RCC 7860 (cell line): ENCODE data around the gene IHH.

ENCODE experiments used
- DNase-seq: peaks from one replicate; pipeline ENCODE4 v3.0.0-alpha.2; 2015; ENCODE audit warnings: low spot score
- FAIRE-seq: peaks from 2 replicates; lab custom pipeline; 2012; peaks lifted over from hg19 to GRCh38; lab: Jason Lieb, UNC

The IHH gene

GRCh38 chr2:219078126-219078525 lies 17.4 kb upstream of the IHH start:
- FAIRE-seq (no peak), DNase-seq (no peak)

- DNase-seq (no peak), FAIRE-seq (no peak)
Measured at GRCh38 chr2:219076253-219076652, 15.5 kb upstream of the IHH start.

DNA sequence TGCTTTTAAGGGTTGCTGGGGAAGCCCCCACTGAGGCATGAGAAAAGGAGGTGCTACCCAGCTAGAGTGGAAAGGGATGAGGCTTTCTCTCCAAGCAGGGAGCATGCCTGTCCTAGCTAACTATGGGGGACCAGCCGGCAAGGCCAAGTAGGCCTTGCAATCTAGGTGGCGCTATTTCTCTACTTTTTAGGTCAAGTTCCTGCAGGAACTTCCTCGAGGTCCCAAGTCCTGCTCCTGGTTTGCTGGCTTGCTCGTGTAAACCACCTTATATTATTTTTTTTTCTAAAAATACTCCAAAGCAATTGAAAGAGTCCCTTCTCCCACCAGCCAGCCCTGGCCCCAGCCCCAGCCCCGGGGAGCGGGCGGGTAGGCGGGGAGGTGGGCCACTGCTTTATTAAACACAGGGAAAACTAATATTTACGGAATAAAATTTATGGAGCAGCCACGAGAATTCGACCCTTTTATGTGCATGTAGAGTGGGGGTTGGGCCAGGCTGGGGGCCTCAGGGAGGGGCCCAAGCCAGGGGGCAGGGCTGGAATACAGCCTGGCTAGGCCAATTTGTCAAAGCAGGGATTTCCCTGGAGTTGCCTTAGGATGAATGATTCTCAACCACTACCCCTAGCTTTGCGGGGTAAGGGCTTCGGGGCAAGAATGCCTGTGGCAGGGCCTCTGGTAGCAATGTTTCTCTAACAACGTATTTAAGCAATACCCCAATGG lies 12.8 kb upstream of the IHH start:
- no peak for FAIRE-seq
- DNase-seq: peak; percentile 24

- FAIRE-seq (no peak), DNase-seq (no peak)
Measured at GRCh38 chr2:219072741-219073250, 12.1 kb upstream of the IHH start.

- FAIRE-seq (no peak), DNase-seq (no peak)
Measured at GRCh38 chr2:219071131-219071816, 10.6 kb upstream of the IHH start.

- FAIRE-seq (no peak), DNase-seq (no peak)
Measured at GRCh38 chr2:219065484-219065883, 4.8 kb upstream of the IHH start.

- DNase-seq (no peak), FAIRE-seq (no peak)
Measured at GRCh38 chr2:219062081-219062480, 1.4 kb upstream of the IHH start.

DNA sequence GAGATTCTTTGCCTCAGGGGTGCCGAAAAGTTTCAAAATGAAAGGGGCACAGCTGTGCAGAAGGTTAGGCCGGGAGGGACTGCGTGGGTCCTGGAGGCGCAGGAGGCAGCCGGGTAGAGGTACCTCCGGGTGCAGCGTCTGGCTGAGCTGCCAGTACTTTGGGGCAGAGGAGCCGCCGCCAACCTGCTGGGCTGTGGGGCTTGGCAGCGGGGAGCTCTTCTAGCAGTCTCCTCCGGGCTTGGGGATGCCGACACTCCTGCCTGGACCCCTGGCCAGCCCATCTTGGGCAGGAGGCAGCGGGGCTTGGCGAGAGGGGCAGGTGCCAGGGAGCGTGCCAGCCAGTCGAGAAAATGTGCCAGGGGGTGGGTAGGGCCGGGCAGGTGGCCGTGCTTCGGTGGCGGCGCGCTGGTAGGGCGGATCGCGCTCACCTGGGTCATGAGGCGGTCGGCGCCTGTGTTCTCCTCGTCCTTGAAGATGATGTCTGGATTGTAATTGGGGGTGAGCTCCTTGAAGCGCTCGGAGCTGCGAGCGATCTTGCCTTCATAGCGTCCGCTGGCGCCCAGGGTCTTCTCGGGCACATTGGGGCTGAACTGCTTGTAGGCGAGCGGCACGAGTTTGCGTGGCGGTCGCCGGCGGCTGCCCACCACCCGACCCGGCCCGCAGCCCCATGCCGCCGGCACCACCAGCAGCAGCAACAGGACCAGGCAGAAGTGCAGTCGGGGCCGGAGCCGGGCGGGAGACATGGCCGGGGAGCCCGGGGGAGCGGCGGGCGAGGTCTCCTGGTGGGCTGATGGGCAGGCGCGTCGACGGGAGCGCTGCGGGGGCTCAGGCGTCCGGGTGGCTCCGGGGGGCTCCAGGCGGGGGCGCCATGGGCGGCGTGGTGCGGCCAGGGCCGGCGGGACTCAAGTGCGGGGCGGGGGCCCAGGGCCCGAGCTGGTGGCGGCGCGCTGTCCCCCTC lies 717 bp downstream of the IHH start:
- no peak for DNase-seq

GRCh38 chr2:219059375-219059724 lies 1.4 kb downstream of the IHH start:
- no peak for DNase-seq
- no peak for FAIRE-seq

More for the DNA sequence above, 717 bp downstream of the IHH start:
- FAIRE-seq: no peak

GRCh38 chr2:219058541-219059374 lies 2.0 kb downstream of the IHH start:
- DNase-seq (peak; percentile 27), FAIRE-seq (no peak)

GRCh38 chr2:219057709-219058540 lies 2.8 kb downstream of the IHH start:
- FAIRE-seq: no peak
- DNase-seq: peak; percentile 50

- no peak for DNase-seq
- no peak for FAIRE-seq
Measured at GRCh38 chr2:219056896-219057708, 3.6 kb downstream of the IHH start.

GRCh38 chr2:219056176-219056895 lies 4.4 kb downstream of the IHH start:
- FAIRE-seq: no peak
- DNase-seq: no peak

DNA sequence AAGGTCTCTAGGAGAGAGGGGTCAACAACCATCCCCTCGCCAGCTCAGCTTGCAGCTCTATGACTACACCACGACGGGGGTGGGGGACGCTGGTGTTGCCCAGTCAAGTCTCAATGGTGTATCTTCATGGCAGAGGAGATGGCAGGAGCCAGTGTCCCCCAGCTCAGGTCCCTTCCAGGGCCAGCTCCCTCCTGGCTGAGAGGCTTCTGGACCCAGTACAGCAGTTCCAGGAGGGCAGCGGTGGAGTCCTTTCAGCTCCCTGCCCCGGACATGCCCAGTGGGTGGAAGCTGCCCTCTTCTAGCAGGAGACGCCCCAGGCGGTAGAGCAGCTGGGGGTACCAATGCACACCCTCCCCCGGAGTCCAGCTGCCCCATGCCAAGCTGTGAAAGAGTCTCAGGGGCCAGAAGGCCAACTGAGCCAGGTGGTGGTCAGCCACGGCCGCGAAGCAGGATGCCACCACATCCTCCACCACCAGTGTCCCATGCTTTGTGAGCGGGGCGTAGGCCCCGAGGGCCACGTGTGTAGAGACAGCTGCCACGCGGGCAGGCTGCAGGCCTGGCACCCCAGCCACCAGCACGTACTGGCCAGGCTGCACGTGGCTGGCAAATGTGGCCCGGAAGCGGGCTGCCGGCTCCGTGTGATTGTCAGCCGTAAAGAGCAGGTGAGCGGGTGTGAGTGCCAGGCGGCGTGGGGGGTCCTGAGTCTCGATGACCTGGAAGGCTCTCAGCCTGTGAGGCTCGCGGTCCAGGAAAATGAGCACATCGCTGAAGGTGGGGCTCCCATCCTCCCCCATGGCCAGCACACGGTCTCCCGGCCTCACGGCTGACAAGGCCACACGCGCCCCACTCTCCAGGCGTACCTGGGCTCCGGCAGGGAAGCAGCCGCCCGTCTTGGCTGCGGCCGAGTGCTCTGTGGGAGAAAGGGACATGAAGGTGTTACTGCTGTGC lies 5.5 kb downstream of the IHH start:
- FAIRE-seq: no peak
- no peak for DNase-seq

DNA sequence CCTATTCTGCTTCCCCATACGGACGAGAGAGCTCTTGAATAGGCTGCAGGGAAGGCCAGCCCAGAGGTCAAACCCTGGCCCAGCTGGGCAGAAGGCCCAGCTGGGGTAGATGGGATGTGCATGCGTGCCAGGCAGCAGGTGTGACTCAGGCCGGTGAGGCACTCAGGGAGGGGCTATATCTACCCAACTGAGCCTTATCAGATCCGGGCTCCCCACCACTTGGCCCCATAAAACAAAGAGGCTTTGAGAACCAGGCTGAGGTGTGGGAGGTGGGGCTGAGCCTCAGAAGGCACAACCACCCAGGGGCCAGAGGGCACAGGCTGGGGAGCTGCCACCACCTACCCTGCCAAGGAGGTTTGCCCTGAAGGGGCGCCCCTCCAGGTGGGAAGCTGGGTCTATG lies 11.4 kb downstream of the IHH start:
- no peak for DNase-seq
- no peak for FAIRE-seq

- DNase-seq (no peak), FAIRE-seq (no peak)
Measured at GRCh38 chr2:219045937-219046550, 14.7 kb downstream of the IHH start.

DNA sequence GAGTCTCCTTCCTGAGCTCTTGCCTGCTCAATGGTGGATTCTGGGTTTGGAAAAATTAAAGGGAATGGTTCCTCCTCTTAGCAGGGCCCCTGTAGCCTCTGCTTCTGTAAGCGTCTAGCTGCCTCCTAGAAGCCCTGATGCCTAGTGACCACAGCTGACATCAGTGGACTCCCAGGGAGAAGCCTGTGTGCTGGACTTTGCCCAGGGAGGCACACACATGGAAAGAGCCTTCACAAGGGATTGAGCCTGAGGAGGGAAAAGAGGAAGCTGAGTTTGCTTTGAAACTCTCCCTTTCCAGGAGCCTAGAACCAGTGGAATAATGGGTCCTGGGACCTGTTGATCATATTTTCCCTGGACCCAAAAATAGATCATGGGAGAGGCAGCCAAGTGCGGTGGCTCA lies 18.0 kb downstream of the IHH start:
- FAIRE-seq: no peak
- DNase-seq: no peak
